RWPE2 (cell line): Measurements from ENCODE around the gene TCFL5.

Experiments
- ATAC-seq: fragments of 200-7000 bp; cut with Tn5 transposase; 3 replicates; pipeline ENCODE4 v1.9.1; 2021; ENCODE audit warnings: low read depth
- DNase-seq: peaks from one replicate; pipeline ENCODE4 v3.0.0-alpha.2; 2020; ENCODE audit warnings: low spot score
- H3K27ac ChIP-seq: fragments of 450-650 bp; 2 replicates; pipeline ENCODE4 v1.5.1; 2017; ENCODE audit warnings: mild to moderate bottlenecking; ENCODE audit not compliant: poor library complexity, severe bottlenecking
- H3K27me3 ChIP-seq: fragments of 250-450 bp; sonication (Bioruptor Pico); 2 replicates; pipeline ENCODE4 v1.5.1; 2021; ENCODE audit warnings: mild to moderate bottlenecking, moderate library complexity; ENCODE audit not compliant: insufficient read depth, poor library complexity, severe bottlenecking
- H3K36me3 ChIP-seq: fragments of 250-450 bp; sonication (Bioruptor Pico); 2 replicates; pipeline ENCODE4 v1.5.1; 2020; ENCODE audit warnings: low read depth, mild to moderate bottlenecking, moderate library complexity
- H3K4me1 ChIP-seq: fragments of 250-450 bp; sonication (Bioruptor Pico); 2 replicates; pipeline ENCODE4 v1.5.1; 2021; ENCODE audit warnings: mild to moderate bottlenecking, moderate library complexity; ENCODE audit not compliant: insufficient read depth, poor library complexity, severe bottlenecking
- H3K4me3 ChIP-seq: fragments of 250-450 bp; sonication (Bioruptor Pico); 2 replicates; pipeline ENCODE4 v1.5.1; 2021; ENCODE audit warnings: mild to moderate bottlenecking, moderate library complexity; ENCODE audit not compliant: severe bottlenecking
- H3K9me3 ChIP-seq: fragments of 250-450 bp; sonication (Bioruptor Pico); 2 replicates; pipeline ENCODE4 v1.5.1; 2021; ENCODE audit warnings: mild to moderate bottlenecking, moderate library complexity; ENCODE audit not compliant: severe bottlenecking
- CTCF ChIP-seq: fragments of 450-650 bp; IDR thresholded peaks from one replicate; pipeline ENCODE4 v1.5.1; 2017; ENCODE audit warnings: mild to moderate bottlenecking, moderate library complexity; ENCODE audit not compliant: poor library complexity, severe bottlenecking

TCFL5 gene

GRCh38 chr20:62846166-62846890 is 15.3 kb downstream of the TCFL5 start:
- Histone ChIP-seq H3K9me3 (no peaks in the 10 kb centered on the region), H3K4me3 (no peak overlapping the region), H3K27ac (no peak overlapping the region), H3K4me1 (no peaks in the 10 kb centered on the region), H3K36me3 (peaks cover 39% of the 10 kb centered on the region), H3K27me3 (no peaks in the 10 kb centered on the region)
- DNase-seq, result peak; percentile 38
- TF ChIP-seq CTCF, result no peak
- no peak for ATAC-seq

- Histone ChIP-seq H3K27ac (no peak overlapping the region), H3K36me3 (peaks cover 33% of the 10 kb centered on the region), H3K9me3 (no peaks in the 10 kb centered on the region), H3K4me1 (no peaks in the 10 kb centered on the region), H3K27me3 (no peaks in the 10 kb centered on the region), H3K4me3 (no peak overlapping the region)
- DNase-seq (peak; percentile 64), ATAC-seq (no peak)
- no peak for TF ChIP-seq CTCF
These were observed 16.0 kb downstream of the TCFL5 start for GRCh38 chr20:62845416-62846160.

GRCh38 chr20:62844182-62844581 is 17.4 kb downstream of the TCFL5 start:
- Histone ChIP-seq H3K4me1 (no peaks in the 10 kb centered on the region), H3K27me3 (no peaks in the 10 kb centered on the region), H3K36me3 (peaks cover 28% of the 10 kb centered on the region), H3K27ac (no peak overlapping the region), H3K4me3 (no peak overlapping the region), H3K9me3 (no peaks in the 10 kb centered on the region)
- ATAC-seq (no peak), DNase-seq (peak; percentile 39)
- no peak for TF ChIP-seq CTCF

- Histone ChIP-seq H3K4me3 (no peak overlapping the region), H3K27ac (no peak overlapping the region), H3K27me3 (no peaks in the 10 kb centered on the region), H3K9me3 (no peaks in the 10 kb centered on the region), H3K36me3 (peaks cover 28% of the 10 kb centered on the region), H3K4me1 (no peaks in the 10 kb centered on the region)
- peak; percentile 28 for ATAC-seq
- peak; percentile 78 for DNase-seq
- no peak for TF ChIP-seq CTCF
These were observed 18.0 kb downstream of the TCFL5 start for GRCh38 chr20:62843656-62844055.
